ENCODE measurements around the gene TMC2. TPM values are rescaled to one million over a fixed set of nuclear protein-coding genes. Genes with fewer than 3 reads are reported as not detected.
A peak's percentile ranks its signal among the peaks of the same experiment; 100 is the strongest.

The TMC2 gene
- total RNA-seq, 1 donor from 2014 or later = not detected

DNA sequence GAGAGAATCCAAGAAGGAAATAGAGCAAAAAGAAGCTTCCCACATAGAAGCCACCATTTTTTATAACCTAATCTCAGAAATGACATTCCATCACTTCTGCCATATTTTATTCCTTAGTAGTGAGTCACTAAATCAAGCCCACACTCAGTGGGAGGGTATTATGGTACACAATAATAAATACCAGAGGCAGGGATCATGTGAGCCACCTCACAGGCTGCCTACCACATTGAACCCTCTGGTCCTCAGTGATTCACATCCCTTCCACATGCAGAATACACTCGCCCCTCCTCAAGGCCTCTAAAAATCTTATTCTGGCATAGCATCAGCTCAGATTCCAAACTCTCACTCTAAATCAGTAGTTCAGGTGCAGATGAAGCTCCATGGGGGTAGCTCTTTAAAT, 49.4 kb downstream of the TMC2 start:
- no peaks in the 10 kb centered on the region for H3K27me3 Mint-ChIP-seq (ENCODE audit: unreplicated experiment)
- H3K27ac Mint-ChIP-seq (ENCODE audit: unreplicated experiment) = no peak overlapping the region
- no peaks in the 10 kb centered on the region for H3K9me3 Mint-ChIP-seq (ENCODE audit: unreplicated experiment)
- no peak for DNase-seq
- TF ChIP-seq CTCF (IDR thresholded peaks at IDR 0.05; ENCODE audit: partially characterized antibody, unreplicated experiment) = no peak
- no peaks in the 10 kb centered on the region for H3K4me1 Mint-ChIP-seq (ENCODE audit: low read depth, unreplicated experiment)
- no peaks in the 10 kb centered on the region for H3K36me3 Mint-ChIP-seq (ENCODE audit: unreplicated experiment)
- no peak overlapping the region for H3K4me3 Mint-ChIP-seq (ENCODE audit: unreplicated experiment)

GRCh38 chr20:2593756-2594155, 57.4 kb downstream of the TMC2 start:
- Mint-ChIP-seq H3K27me3 (ENCODE audit: unreplicated experiment) (peaks cover 10% of the 10 kb centered on the region), H3K4me1 (ENCODE audit: low read depth, unreplicated experiment) (peaks cover 8% of the 10 kb centered on the region), H3K9me3 (ENCODE audit: unreplicated experiment) (no peaks in the 10 kb centered on the region), H3K36me3 (ENCODE audit: unreplicated experiment) (peaks cover 7% of the 10 kb centered on the region), H3K27ac (ENCODE audit: unreplicated experiment) (no peak overlapping the region), H3K4me3 (ENCODE audit: unreplicated experiment) (no peak overlapping the region)
- TF ChIP-seq CTCF (IDR thresholded peaks at IDR 0.05; ENCODE audit: partially characterized antibody, unreplicated experiment) = no peak
- no peak for DNase-seq

DNA sequence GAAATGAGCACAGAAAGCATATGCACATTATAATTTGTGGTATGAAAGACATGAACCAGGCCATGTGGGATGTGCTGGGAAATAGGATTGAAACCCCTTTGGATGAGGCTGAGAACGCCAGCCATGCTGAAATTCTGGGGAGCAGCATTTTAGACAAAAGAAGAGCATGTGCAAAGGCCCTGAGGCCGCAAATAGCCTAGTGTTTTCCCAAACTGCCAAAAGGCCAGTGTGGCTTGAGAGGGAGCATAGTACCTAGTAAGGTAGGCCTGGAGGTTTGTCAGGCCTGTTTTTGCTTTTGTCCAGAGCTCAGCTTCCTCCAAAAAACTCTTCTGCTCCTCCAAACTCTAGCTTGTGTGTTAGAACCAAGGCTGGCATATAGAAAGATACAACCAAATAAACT, 58.7 kb downstream of the TMC2 start:
- peaks cover 10% of the 10 kb centered on the region for H3K27me3 Mint-ChIP-seq (ENCODE audit: unreplicated experiment)
- H3K4me3 Mint-ChIP-seq (ENCODE audit: unreplicated experiment) = no peak overlapping the region
- H3K36me3 Mint-ChIP-seq (ENCODE audit: unreplicated experiment) = peaks cover 7% of the 10 kb centered on the region
- peaks cover 2% of the 10 kb centered on the region for H3K9me3 Mint-ChIP-seq (ENCODE audit: unreplicated experiment)
- peaks cover 14% of the 10 kb centered on the region for H3K4me1 Mint-ChIP-seq (ENCODE audit: low read depth, unreplicated experiment)
- DNase-seq = no peak
- no peak for TF ChIP-seq CTCF (IDR thresholded peaks at IDR 0.05; ENCODE audit: partially characterized antibody, unreplicated experiment)
- H3K27ac Mint-ChIP-seq (ENCODE audit: unreplicated experiment) = no peak overlapping the region

- no peak for DNase-seq
- no peak overlapping the region for H3K27ac Mint-ChIP-seq (ENCODE audit: unreplicated experiment)
- TF ChIP-seq CTCF (IDR thresholded peaks at IDR 0.05; ENCODE audit: partially characterized antibody, unreplicated experiment) = no peak
- no peak overlapping the region for H3K4me3 Mint-ChIP-seq (ENCODE audit: unreplicated experiment)
- peaks cover 15% of the 10 kb centered on the region for H3K4me1 Mint-ChIP-seq (ENCODE audit: low read depth, unreplicated experiment)
- H3K36me3 Mint-ChIP-seq (ENCODE audit: unreplicated experiment) = peaks cover 7% of the 10 kb centered on the region
- peaks cover 2% of the 10 kb centered on the region for H3K9me3 Mint-ChIP-seq (ENCODE audit: unreplicated experiment)
- peaks cover 10% of the 10 kb centered on the region for H3K27me3 Mint-ChIP-seq (ENCODE audit: unreplicated experiment)
These were observed 60.4 kb downstream of the TMC2 start for GRCh38 chr20:2596673-2597279.

DNA sequence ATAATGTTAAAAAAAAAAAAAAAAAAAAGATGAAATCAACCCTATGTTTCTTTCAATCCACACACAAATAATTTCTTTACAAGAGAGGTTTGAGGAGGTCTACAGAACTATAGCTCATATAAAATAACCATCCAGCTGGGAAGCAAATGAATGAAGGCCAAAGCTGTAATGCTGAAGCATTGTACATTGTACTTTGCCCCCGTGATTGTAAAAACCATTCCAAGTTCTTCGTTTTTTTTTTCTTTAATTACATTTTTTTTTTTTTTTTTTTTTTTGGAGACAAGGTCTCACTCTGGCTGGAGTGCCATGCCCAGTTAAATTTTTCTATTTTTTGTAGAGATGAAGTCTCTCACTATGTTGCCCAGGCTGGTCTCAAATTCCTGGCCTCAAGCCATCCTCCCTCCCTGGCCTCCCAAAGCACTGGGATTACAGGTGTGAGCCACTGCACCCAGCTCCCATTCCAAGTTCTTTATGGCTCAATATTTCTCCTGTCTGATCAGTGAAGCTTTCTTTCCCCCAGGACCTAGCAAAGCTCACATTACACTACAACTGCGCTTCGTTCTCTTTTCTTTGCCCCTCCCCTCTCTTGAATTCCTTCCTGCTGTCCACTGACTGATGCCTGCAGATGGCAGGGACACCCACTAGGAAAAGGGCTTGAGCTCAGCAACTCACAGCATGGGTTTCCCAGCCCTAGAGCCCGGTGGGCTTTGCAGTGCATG, 63.1 kb downstream of the TMC2 start:
- peak; percentile 52 for DNase-seq
- peaks cover 15% of the 10 kb centered on the region for H3K4me1 Mint-ChIP-seq (ENCODE audit: low read depth, unreplicated experiment)
- H3K9me3 Mint-ChIP-seq (ENCODE audit: unreplicated experiment) = peaks cover 2% of the 10 kb centered on the region
- peak overlapping the region; percentile 15 for H3K27ac Mint-ChIP-seq (ENCODE audit: unreplicated experiment)
- TF ChIP-seq CTCF (IDR thresholded peaks at IDR 0.05; ENCODE audit: partially characterized antibody, unreplicated experiment) = no peak
- peaks cover 3% of the 10 kb centered on the region for H3K27me3 Mint-ChIP-seq (ENCODE audit: unreplicated experiment)
- H3K36me3 Mint-ChIP-seq (ENCODE audit: unreplicated experiment) = no peaks in the 10 kb centered on the region
- no peak overlapping the region for H3K4me3 Mint-ChIP-seq (ENCODE audit: unreplicated experiment)
